ENCODE results near the gene RADX.
"Not testable (repeated sequence)": the region's sequence is repeated elsewhere in the genome, so short reads cannot be mapped to it uniquely, and the experiment has no call there.

Gene RADX

DNA sequence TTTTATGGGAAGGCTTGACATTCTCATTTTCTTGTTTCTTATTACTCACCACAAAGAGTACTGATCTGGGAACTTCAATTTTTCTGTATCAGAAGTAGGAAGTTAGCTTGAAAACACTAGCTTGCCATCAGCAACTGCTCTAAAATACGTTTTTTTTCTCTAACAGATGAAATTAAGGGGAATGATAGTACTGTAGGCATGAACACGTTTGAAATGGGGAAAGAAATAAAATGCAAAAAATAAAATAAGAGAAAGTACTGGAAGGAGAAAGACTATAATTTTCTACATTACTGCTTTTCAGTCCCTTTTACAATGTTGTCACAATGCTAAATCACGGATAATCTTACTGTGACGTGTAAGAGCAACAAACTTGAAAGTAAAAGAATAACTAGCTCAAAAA, 1.5 kb downstream of the RADX start:
- no peaks in the 10 kb centered on the region for H3K27me3 ChIP-seq (ENCODE audit: control insufficient read depth in 1 of 2, insufficient read depth in 2 of 2, low read length in 2 of 2)
- no peak overlapping the region for H3K27ac ChIP-seq (ENCODE audit: low read depth, low read length)
- no peaks in the 10 kb centered on the region for H3K36me3 ChIP-seq (ENCODE audit: control insufficient read depth in 1 of 2, insufficient read depth in 2 of 2, low read length in 2 of 2)
- H3K9ac ChIP-seq (ENCODE audit: low read depth in 1 of 2, low read length in 2 of 2), result no peak overlapping the region
- H3K4me3 ChIP-seq (ENCODE audit: low read depth in 1 of 2, low read length in 2 of 2), result no peak overlapping the region
- no peaks in the 10 kb centered on the region for H3K4me1 ChIP-seq (ENCODE audit: control insufficient read depth in 1 of 2, insufficient read depth in 2 of 2, low read length in 2 of 2)
- no peaks in the 10 kb centered on the region for H3K9me3 ChIP-seq (ENCODE audit: control insufficient read depth in 1 of 2, low read length in 2 of 2)

DNA sequence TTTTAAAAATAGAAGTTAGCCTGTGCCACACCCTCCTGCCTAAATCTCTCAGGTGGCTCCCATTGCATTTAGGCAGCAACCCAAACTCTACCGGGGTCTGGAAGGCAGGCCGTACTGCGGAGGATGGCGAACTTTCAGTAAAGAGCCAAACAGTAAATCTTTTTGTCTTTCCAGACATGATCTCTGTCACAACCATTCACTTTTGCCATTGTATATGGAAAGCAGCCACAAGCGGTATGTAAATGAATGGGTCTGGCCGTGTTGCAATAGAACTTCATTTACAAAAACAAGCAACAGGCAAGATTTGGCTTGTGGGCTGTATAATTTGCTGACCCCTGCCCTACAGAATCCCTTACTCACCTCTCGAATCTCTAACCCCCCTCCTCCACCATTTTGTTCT, 3.3 kb downstream of the RADX start:
- H3K36me3 ChIP-seq (ENCODE audit: control insufficient read depth in 1 of 2, insufficient read depth in 2 of 2, low read length in 2 of 2), result no peaks in the 10 kb centered on the region
- no peak overlapping the region for H3K4me3 ChIP-seq (ENCODE audit: low read depth in 1 of 2, low read length in 2 of 2)
- H3K9ac ChIP-seq (ENCODE audit: low read depth in 1 of 2, low read length in 2 of 2), result no peak overlapping the region
- no peak overlapping the region for H3K27ac ChIP-seq (ENCODE audit: low read depth, low read length)
- H3K9me3 ChIP-seq (ENCODE audit: control insufficient read depth in 1 of 2, low read length in 2 of 2), result no peaks in the 10 kb centered on the region
- no peaks in the 10 kb centered on the region for H3K27me3 ChIP-seq (ENCODE audit: control insufficient read depth in 1 of 2, insufficient read depth in 2 of 2, low read length in 2 of 2)
- H3K4me1 ChIP-seq (ENCODE audit: control insufficient read depth in 1 of 2, insufficient read depth in 2 of 2, low read length in 2 of 2), result no peaks in the 10 kb centered on the region

DNA sequence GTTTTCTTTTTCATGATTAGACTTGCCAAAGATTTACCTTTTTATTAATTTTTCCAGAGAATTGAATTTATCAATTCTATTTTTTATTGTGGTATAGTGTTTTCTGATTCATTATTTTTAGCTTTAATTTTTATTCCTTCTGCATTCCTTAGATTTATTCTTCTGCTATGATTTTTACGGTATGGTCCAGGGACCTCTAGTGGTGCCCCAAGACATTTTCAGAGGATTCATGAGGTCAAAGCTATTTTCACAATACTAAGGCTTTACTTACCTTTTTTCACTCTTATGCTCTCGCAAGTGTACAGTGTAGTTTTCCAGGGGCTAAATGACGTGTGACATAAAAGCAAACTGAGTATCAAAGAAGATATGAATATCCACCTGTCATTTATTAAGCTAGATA, 8.0 kb downstream of the RADX start:
- Histone ChIP-seq H3K27ac (ENCODE audit: low read depth, low read length) (no peak overlapping the region), H3K9ac (ENCODE audit: low read depth in 1 of 2, low read length in 2 of 2) (no peak overlapping the region), H3K27me3 (ENCODE audit: control insufficient read depth in 1 of 2, insufficient read depth in 2 of 2, low read length in 2 of 2) (no peaks in the 10 kb centered on the region), H3K36me3 (ENCODE audit: control insufficient read depth in 1 of 2, insufficient read depth in 2 of 2, low read length in 2 of 2) (no peaks in the 10 kb centered on the region), H3K4me3 (ENCODE audit: low read depth in 1 of 2, low read length in 2 of 2) (no peak overlapping the region), H3K4me1 (ENCODE audit: control insufficient read depth in 1 of 2, insufficient read depth in 2 of 2, low read length in 2 of 2) (no peaks in the 10 kb centered on the region), H3K9me3 (ENCODE audit: control insufficient read depth in 1 of 2, low read length in 2 of 2) (no peaks in the 10 kb centered on the region)

DNA sequence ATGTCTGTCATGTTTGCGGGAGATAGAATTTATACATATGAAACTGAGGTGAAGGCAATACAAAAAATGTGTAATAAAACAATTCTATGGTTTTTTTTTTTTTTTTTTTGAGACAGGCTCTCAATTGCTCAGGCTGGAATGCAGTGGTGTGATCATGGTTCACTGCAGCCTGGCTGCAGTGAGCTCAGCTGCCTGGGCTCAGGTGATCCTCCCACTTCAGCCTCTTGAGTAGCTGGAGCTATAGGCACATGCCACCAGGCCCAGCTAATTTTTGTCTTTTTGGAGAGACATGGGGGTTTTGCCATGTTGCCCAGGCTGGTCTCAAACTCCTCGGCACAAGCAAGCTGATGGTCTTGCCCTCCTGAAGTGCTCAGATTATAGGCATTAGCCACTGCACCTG, 10.1 kb downstream of the RADX start:
- Histone ChIP-seq H3K9me3 (ENCODE audit: control insufficient read depth in 1 of 2, low read length in 2 of 2) (no peaks in the 10 kb centered on the region), H3K4me1 (ENCODE audit: control insufficient read depth in 1 of 2, insufficient read depth in 2 of 2, low read length in 2 of 2) (no peaks in the 10 kb centered on the region), H3K9ac (ENCODE audit: low read depth in 1 of 2, low read length in 2 of 2) (no peak overlapping the region), H3K27ac (ENCODE audit: low read depth, low read length) (no peak overlapping the region), H3K27me3 (ENCODE audit: control insufficient read depth in 1 of 2, insufficient read depth in 2 of 2, low read length in 2 of 2) (no peaks in the 10 kb centered on the region), H3K4me3 (ENCODE audit: low read depth in 1 of 2, low read length in 2 of 2) (no peak overlapping the region), H3K36me3 (ENCODE audit: control insufficient read depth in 1 of 2, insufficient read depth in 2 of 2, low read length in 2 of 2) (no peaks in the 10 kb centered on the region)

DNA sequence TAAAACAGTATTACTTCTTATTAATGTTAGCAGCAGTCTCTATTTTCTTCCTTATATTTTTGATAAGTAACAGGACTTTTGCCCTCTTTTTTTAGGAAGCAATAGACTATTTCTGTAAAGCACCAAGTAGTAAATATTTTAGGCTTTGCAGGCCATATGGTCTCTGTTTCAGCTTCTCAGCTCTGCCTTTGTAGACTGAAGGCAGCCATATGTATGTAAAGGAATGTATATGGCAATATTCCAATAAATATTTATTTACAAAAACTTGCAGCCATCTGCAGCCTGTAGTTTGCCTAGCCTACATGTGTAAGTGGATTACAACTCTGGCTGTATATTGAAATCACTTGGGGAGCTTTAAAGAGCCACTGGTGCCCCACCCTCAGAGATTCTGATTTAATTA, 15.0 kb downstream of the RADX start:
- H3K9ac ChIP-seq (ENCODE audit: low read depth in 1 of 2, low read length in 2 of 2), result no peak overlapping the region
- no peak overlapping the region for H3K27ac ChIP-seq (ENCODE audit: low read depth, low read length)
- H3K4me1 ChIP-seq (ENCODE audit: control insufficient read depth in 1 of 2, insufficient read depth in 2 of 2, low read length in 2 of 2), result no peaks in the 10 kb centered on the region
- no peak overlapping the region for H3K4me3 ChIP-seq (ENCODE audit: low read depth in 1 of 2, low read length in 2 of 2)
- no peaks in the 10 kb centered on the region for H3K36me3 ChIP-seq (ENCODE audit: control insufficient read depth in 1 of 2, insufficient read depth in 2 of 2, low read length in 2 of 2)
- H3K9me3 ChIP-seq (ENCODE audit: control insufficient read depth in 1 of 2, low read length in 2 of 2), result no peaks in the 10 kb centered on the region
- H3K27me3 ChIP-seq (ENCODE audit: control insufficient read depth in 1 of 2, insufficient read depth in 2 of 2, low read length in 2 of 2), result no peaks in the 10 kb centered on the region

DNA sequence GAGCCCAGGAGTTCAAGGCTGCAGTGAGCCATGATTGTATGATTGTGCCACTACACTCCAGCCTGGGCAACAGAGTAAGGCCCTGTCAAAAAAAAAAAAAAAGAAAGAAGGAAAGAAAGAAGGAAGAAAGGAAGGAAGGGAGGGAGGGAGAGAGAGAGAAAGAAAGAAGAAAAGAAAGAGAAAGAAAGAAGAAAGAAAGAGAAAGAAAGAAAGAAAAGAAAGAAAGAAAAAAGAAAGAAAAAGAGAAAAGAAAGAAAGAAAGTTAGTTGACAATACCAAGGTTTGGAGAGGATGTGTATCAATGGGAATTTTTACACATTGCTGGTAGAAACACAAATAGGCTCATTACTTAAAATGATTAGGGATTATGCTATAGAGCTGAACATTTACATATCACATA, 19.8 kb downstream of the RADX start:
- H3K9ac ChIP-seq (ENCODE audit: low read depth in 1 of 2, low read length in 2 of 2), result no peak overlapping the region
- no peaks in the 10 kb centered on the region for H3K36me3 ChIP-seq (ENCODE audit: control insufficient read depth in 1 of 2, insufficient read depth in 2 of 2, low read length in 2 of 2)
- H3K27me3 ChIP-seq (ENCODE audit: control insufficient read depth in 1 of 2, insufficient read depth in 2 of 2, low read length in 2 of 2), result no peaks in the 10 kb centered on the region
- H3K27ac ChIP-seq (ENCODE audit: low read depth, low read length), result no peak overlapping the region
- no peaks in the 10 kb centered on the region for H3K4me1 ChIP-seq (ENCODE audit: control insufficient read depth in 1 of 2, insufficient read depth in 2 of 2, low read length in 2 of 2)
- H3K4me3 ChIP-seq (ENCODE audit: low read depth in 1 of 2, low read length in 2 of 2), result no peak overlapping the region
- no peaks in the 10 kb centered on the region for H3K9me3 ChIP-seq (ENCODE audit: control insufficient read depth in 1 of 2, low read length in 2 of 2)

DNA sequence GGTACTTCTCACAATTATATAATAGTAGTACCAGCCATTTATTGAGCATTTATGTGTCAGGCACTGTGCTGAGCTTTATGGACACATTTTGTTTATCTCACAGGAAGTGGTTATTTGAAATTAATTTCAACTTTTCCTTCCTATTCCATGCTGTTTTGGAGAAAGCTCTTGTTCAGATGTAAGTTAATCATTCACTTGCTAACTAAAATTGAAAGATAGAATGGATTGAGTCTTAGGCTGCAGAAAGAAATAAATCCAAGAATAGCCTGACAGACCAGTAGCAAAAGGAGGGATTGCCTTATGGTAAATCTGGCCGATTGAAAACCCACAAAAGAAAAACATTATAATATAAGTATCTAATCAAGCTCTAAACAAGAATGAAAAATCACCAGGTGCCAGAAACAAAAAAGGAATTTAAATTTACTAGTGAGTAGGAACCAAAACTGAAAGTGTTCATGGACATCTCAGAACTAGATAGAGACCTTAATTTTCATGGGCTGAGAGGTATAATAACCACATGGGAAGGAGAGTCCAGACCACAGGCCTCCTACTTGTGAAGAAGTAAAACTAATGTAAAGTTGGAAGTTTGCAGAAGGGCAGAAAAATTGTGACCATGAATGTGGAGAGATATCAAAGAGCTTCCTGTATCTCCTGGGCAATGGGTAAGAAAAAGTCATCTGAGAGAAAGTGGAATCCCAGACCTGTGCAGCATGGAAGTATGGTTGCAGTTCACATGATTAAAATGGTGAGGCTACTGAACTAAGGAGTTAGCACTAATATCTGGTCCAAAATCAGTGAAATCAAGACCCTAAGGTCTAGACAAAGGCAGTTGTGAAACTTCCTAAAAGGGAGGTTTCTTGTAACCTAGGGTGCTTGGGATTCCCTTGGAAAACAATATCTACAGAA, 38.0 kb downstream of the RADX start:
- H3K27me3 ChIP-seq (ENCODE audit: control insufficient read depth in 1 of 2, insufficient read depth in 2 of 2, low read length in 2 of 2), result no peaks in the 10 kb centered on the region
- H3K4me3 ChIP-seq (ENCODE audit: low read depth in 1 of 2, low read length in 2 of 2), result no peak overlapping the region
- no peak overlapping the region for H3K9ac ChIP-seq (ENCODE audit: low read depth in 1 of 2, low read length in 2 of 2)
- no peaks in the 10 kb centered on the region for H3K4me1 ChIP-seq (ENCODE audit: control insufficient read depth in 1 of 2, insufficient read depth in 2 of 2, low read length in 2 of 2)
- H3K27ac ChIP-seq (ENCODE audit: low read depth, low read length), result no peak overlapping the region
- no peaks in the 10 kb centered on the region for H3K9me3 ChIP-seq (ENCODE audit: control insufficient read depth in 1 of 2, low read length in 2 of 2)
- H3K36me3 ChIP-seq (ENCODE audit: control insufficient read depth in 1 of 2, insufficient read depth in 2 of 2, low read length in 2 of 2), result no peaks in the 10 kb centered on the region

DNA sequence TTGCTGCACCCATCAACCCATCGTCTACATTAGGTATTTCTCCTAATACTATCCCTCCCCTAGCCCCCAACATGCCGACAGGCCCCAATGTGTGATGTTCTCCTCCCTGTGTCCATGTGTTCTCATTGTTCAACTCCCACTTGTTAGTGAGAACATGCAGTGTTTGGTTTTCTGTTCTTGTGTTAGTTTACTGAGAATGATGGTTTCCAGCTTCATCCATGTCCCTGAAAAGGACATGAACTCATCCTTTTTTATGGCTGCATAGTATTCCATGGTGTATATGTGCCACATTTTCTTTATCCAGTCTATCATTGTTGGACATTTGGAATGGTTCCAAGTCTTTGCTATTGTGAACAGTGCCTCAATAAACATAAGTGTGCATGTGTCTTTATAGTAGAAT, 41.8 kb downstream of the RADX start:
- not testable (repeated sequence) for H3K4me3 ChIP-seq (ENCODE audit: low read depth in 1 of 2, low read length in 2 of 2); H3K36me3 ChIP-seq (ENCODE audit: control insufficient read depth in 1 of 2, insufficient read depth in 2 of 2, low read length in 2 of 2); H3K9ac ChIP-seq (ENCODE audit: low read depth in 1 of 2, low read length in 2 of 2); H3K27me3 ChIP-seq (ENCODE audit: control insufficient read depth in 1 of 2, insufficient read depth in 2 of 2, low read length in 2 of 2); H3K4me1 ChIP-seq (ENCODE audit: control insufficient read depth in 1 of 2, insufficient read depth in 2 of 2, low read length in 2 of 2); H3K9me3 ChIP-seq (ENCODE audit: control insufficient read depth in 1 of 2, low read length in 2 of 2); H3K27ac ChIP-seq (ENCODE audit: low read depth, low read length)

DNA sequence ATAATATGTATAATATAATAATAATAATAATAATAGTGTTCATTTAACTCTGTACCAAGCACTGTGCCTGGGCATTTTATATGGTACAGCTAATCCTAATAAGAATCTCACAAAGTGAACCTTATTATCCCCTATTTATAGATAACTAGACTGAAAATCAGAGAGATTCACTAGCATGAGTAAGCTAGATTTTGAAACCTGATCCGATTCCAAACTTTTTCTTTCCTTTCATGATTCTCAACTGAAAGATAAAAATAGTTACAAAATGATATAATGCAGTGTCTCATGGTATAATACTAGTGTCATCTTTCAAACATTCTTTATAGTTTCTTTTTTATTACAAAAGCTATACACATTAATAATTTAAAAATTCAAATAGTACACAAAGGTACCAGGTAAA, 58.9 kb downstream of the RADX start:
- H3K36me3 ChIP-seq (ENCODE audit: control insufficient read depth in 1 of 2, insufficient read depth in 2 of 2, low read length in 2 of 2), result no peaks in the 10 kb centered on the region
- H3K9me3 ChIP-seq (ENCODE audit: control insufficient read depth in 1 of 2, low read length in 2 of 2), result no peaks in the 10 kb centered on the region
- H3K9ac ChIP-seq (ENCODE audit: low read depth in 1 of 2, low read length in 2 of 2), result no peak overlapping the region
- H3K4me3 ChIP-seq (ENCODE audit: low read depth in 1 of 2, low read length in 2 of 2), result no peak overlapping the region
- H3K27me3 ChIP-seq (ENCODE audit: control insufficient read depth in 1 of 2, insufficient read depth in 2 of 2, low read length in 2 of 2), result no peaks in the 10 kb centered on the region
- no peaks in the 10 kb centered on the region for H3K4me1 ChIP-seq (ENCODE audit: control insufficient read depth in 1 of 2, insufficient read depth in 2 of 2, low read length in 2 of 2)
- H3K27ac ChIP-seq (ENCODE audit: low read depth, low read length), result no peak overlapping the region

DNA sequence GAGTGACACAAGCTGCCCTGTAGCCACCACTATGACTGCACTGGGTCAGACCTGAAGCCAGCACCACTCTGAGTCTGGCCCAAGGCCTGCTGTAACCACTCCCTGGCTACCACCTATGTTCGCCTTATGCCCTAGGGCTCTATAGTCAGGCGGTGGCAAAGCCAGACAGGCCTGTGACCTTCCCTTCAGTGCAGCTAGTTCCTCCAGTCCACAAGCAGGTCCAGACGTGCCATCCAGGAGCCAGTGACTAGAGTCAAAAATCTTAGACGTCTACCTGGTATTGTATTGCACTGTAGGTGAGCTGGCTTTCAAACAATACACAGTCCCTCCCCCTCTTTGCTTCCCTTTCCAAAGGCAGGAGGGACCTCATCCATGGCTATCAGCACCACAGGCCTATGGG, 60.7 kb downstream of the RADX start:
- H3K27me3 ChIP-seq (ENCODE audit: control insufficient read depth in 1 of 2, insufficient read depth in 2 of 2, low read length in 2 of 2), result no peaks in the 10 kb centered on the region
- H3K4me3 ChIP-seq (ENCODE audit: low read depth in 1 of 2, low read length in 2 of 2), result no peak overlapping the region
- no peaks in the 10 kb centered on the region for H3K4me1 ChIP-seq (ENCODE audit: control insufficient read depth in 1 of 2, insufficient read depth in 2 of 2, low read length in 2 of 2)
- no peak overlapping the region for H3K27ac ChIP-seq (ENCODE audit: low read depth, low read length)
- no peak overlapping the region for H3K9ac ChIP-seq (ENCODE audit: low read depth in 1 of 2, low read length in 2 of 2)
- no peaks in the 10 kb centered on the region for H3K36me3 ChIP-seq (ENCODE audit: control insufficient read depth in 1 of 2, insufficient read depth in 2 of 2, low read length in 2 of 2)
- H3K9me3 ChIP-seq (ENCODE audit: control insufficient read depth in 1 of 2, low read length in 2 of 2), result no peaks in the 10 kb centered on the region
